ENCODE measurements around the gene COL23A1.

The COL23A1 gene

DNA sequence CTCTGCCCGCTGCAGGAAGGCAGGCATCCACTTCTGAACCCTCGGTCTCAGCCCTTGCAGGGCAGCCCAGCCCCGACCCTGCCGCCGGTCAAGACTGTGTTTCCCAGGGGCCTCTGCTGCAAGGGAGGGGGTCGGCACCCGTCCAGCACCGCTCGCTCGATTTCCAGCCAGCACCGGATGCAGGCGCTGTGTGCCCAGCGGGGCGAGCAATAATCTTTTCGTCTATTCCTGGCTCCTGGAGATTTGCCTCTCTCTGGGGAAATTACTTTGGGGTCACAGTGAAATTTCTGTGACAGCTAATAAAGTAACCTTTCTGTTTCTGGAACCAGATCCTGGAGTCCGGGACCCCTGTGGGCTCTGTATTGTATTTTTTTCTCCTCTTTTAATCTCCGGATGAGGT lies 155.3 kb downstream of the COL23A1 start:
- H3K4me3 ChIP-seq (ENCODE audit: low read depth, low read length) = no peak overlapping the region
- no peaks in the 10 kb centered on the region for H3K36me3 ChIP-seq (ENCODE audit: control insufficient read depth in 2 of 2, insufficient read depth in 1 of 2, low read length in 2 of 2)
- H3K4me1 ChIP-seq (ENCODE audit: control insufficient read depth, insufficient read depth, low read length) = no peaks in the 10 kb centered on the region
- H3K9me3 ChIP-seq (ENCODE audit: control insufficient read depth, insufficient read depth, low read depth, low read length) = no peaks in the 10 kb centered on the region
- H3K27ac ChIP-seq (ENCODE audit: extremely low read depth, low read depth, low read length) = no peak overlapping the region
- CTCF ChIA-PET = interaction anchor here (1.1 kb wide), 1 partner anchor 26 kb away, joined by 3 read pairs; no protein-coding TSS in a partner anchor
- TF ChIP-seq ZNF146 (tag by site-specific recombination; IDR thresholded peaks at IDR 0.05) (no peak), PRDM1 (tag by site-specific recombination; IDR thresholded peaks at IDR 0.05) (no peak), ZNF791 (tag by site-specific recombination; IDR thresholded peaks at IDR 0.05) (no peak), ZSCAN16 (tag by site-specific recombination; IDR thresholded peaks at IDR 0.05) (no peak), KLF17 (tag by site-specific recombination; IDR thresholded peaks at IDR 0.05) (no peak), ZNF211 (tag by site-specific recombination; IDR thresholded peaks at IDR 0.05; ENCODE audit: low read depth) (no peak), ZNF391 (tag by site-specific recombination; IDR thresholded peaks at IDR 0.05; ENCODE audit: borderline replicate concordance, low read depth) (no peak), ZNF10 (tag by site-specific recombination; IDR thresholded peaks at IDR 0.05) (no peak), ZNF157 (tag by site-specific recombination; IDR thresholded peaks at IDR 0.05) (no peak), ZNF585B (tag by site-specific recombination; IDR thresholded peaks at IDR 0.05) (no peak), ZNF155 (tag by site-specific recombination; IDR thresholded peaks at IDR 0.05) (no peak), ZNF555 (tag by site-specific recombination; conservative IDR thresholded peaks at IDR 0.05) (no peak), ZBTB11 (tag by site-specific recombination; conservative IDR thresholded peaks at IDR 0.05; ENCODE audit: low read depth) (no peak), ZNF677 (tag by site-specific recombination; IDR thresholded peaks at IDR 0.05) (no peak), ZNF24 (tag by site-specific recombination; IDR thresholded peaks at IDR 0.05) (no peak), ZBTB44 (tag by site-specific recombination; IDR thresholded peaks at IDR 0.05) (no peak)
- TF ChIP-seq, protein P1, sequence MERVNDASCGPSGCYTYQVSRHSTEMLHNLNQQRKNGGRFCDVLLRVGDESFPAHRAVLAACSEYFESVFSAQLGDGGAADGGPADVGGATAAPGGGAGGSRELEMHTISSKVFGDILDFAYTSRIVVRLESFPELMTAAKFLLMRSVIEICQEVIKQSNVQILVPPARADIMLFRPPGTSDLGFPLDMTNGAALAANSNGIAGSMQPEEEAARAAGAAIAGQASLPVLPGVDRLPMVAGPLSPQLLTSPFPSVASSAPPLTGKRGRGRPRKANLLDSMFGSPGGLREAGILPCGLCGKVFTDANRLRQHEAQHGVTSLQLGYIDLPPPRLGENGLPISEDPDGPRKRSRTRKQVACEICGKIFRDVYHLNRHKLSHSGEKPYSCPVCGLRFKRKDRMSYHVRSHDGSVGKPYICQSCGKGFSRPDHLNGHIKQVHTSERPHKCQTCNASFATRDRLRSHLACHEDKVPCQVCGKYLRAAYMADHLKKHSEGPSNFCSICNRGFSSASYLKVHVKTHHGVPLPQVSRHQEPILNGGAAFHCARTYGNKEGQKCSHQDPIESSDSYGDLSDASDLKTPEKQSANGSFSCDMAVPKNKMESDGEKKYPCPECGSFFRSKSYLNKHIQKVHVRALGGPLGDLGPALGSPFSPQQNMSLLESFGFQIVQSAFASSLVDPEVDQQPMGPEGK (tag by site-specific recombination; IDR thresholded peaks at IDR 0.05) = no peak
- TF ChIP-seq, protein P2, sequence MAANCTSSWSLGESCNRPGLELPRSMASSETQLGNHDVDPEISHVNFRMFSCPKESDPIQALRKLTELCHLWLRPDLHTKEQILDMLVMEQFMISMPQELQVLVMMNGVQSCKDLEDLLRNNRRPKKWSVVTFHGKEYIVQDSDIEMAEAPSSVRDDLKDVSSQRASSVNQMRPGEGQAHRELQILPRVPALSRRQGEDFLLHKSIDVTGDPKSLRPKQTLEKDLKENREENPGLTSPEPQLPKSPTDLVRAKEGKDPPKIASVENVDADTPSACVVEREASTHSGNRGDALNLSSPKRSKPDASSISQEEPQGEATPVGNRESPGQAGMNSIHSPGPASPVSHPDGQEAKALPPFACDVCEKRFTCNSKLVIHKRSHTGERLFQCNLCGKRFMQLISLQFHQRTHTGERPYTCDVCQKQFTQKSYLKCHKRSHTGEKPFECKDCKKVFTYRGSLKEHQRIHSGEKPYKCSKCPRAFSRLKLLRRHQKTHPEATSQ (tag by site-specific recombination; IDR thresholded peaks at IDR 0.05) = no peak
- TF ChIP-seq, protein P3, sequence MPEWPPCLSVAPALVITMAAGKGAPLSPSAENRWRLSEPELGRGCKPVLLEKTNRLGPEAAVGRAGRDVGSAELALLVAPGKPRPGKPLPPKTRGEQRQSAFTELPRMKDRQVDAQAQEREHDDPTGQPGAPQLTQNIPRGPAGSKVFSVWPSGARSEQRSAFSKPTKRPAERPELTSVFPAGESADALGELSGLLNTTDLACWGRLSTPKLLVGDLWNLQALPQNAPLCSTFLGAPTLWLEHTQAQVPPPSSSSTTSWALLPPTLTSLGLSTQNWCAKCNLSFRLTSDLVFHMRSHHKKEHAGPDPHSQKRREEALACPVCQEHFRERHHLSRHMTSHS (tag by site-specific recombination; IDR thresholded peaks at IDR 0.05) = no peak
- POLR2A ChIA-PET = no interaction called here

Data from HEK293 (cell line).